Measurements from ENCODE around the gene CAPRIN2. TPM values are rescaled to one million over a fixed set of nuclear protein-coding genes. Genes with fewer than 3 reads are reported as not detected.

CAPRIN2 gene
- polyA plus RNA-seq, 3 donors, result 1.4 to 10.3 (median 2.0) TPM

DNA sequence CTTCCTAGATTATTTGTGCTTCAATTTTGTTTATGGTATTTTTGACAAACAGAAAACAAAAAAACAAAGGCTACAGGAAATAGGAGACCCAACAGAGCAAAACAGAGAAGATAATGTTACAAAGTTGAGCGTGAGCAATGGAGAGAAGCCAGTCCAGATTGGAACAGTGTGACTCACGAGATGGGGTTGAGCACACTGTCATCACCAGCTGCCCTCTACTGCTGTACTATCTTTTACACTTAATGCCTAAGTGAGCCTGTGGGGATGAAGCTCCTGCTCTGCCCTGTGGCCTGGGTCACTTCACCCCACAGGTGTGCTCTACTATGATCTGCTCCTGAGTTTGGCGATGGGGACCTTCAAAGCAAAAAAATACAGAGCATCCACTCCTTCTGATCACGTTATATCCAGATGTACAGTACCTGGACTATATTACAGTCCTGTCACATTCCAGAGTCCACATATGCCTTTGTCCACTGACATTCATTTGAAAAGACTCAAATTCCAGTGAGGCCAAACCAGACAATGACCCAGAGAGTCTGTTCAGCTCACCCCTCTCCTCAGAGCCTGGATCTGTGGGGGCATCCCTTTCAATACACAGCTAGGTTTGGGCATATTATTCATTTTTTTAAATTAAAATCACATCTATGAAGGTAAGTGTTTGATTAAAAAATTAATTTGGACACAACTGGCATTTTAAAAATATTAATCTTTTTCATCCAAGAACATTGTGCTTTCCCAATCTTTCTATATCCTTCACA, 63.5 kb downstream of the CAPRIN2 start:
- no peak overlapping the region for H3K9ac ChIP-seq (ENCODE audit: insufficient read depth, low read length, poor library complexity, severe bottlenecking)
- no peak overlapping the region for H3K4me3 Mint-ChIP-seq
- no peak overlapping the region for H2AFZ ChIP-seq (ENCODE audit: insufficient read depth, low read depth, low read length, poor library complexity, severe bottlenecking)
- H3K4me1 Mint-ChIP-seq, result peaks cover 38% of the 10 kb centered on the region
- H3K4me1 ChIP-seq (ENCODE audit: control insufficient read depth in 1 of 2, insufficient read depth in 2 of 2, low read length in 2 of 2), result peaks cover 20 to 32% of the 10 kb centered on the region in 2 donors
- peaks cover 5% of the 10 kb centered on the region for H4K20me1 ChIP-seq (ENCODE audit: insufficient read depth, low read length)
- H3K9me3 ChIP-seq (replicated peaks in 1 of 2; ENCODE audit: control insufficient read depth in 1 of 2, insufficient read depth in 1 of 2, low read length in 2 of 2), result no peaks in the 10 kb centered on the region
- H3K4me3 ChIP-seq (replicated peaks in 1 of 3; ENCODE audit: low read depth in 2 of 3, low read length in 3 of 3), result no peak overlapping the region
- 100% methylated on average over 3 of the region's 4 CpGs for whole genome bisulfite sequencing (ENCODE audit: insufficient coverage)
- intact Hi-C loops (cut with micrococcal nuclease), result loop anchor here in 1 of 2 donors (10.0 kb wide), 1 partner anchor 64 kb away; the partner anchor contains the start of gene CAPRIN2
- DNase-seq, result no peak
- H3K4me2 ChIP-seq (replicated peaks; ENCODE audit: extremely low read depth, low read length, poor library complexity, severe bottlenecking), result no peak overlapping the region
- peaks cover 0 to 2% (median 2%) of the 10 kb centered on the region in 3 donors for H3K27me3 Mint-ChIP-seq (ENCODE audit: low read depth in 3 of 3)
- TF ChIP-seq, protein P1, sequence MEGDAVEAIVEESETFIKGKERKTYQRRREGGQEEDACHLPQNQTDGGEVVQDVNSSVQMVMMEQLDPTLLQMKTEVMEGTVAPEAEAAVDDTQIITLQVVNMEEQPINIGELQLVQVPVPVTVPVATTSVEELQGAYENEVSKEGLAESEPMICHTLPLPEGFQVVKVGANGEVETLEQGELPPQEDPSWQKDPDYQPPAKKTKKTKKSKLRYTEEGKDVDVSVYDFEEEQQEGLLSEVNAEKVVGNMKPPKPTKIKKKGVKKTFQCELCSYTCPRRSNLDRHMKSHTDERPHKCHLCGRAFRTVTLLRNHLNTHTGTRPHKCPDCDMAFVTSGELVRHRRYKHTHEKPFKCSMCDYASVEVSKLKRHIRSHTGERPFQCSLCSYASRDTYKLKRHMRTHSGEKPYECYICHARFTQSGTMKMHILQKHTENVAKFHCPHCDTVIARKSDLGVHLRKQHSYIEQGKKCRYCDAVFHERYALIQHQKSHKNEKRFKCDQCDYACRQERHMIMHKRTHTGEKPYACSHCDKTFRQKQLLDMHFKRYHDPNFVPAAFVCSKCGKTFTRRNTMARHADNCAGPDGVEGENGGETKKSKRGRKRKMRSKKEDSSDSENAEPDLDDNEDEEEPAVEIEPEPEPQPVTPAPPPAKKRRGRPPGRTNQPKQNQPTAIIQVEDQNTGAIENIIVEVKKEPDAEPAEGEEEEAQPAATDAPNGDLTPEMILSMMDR (IDR thresholded peaks at IDR 0.05), result no peak
- H3K9me3 Mint-ChIP-seq, result no peaks in the 10 kb centered on the region
- H3K36me3 ChIP-seq (replicated peaks in 1 of 2; ENCODE audit: control insufficient read depth in 1 of 2, insufficient read depth in 2 of 2, low read length in 2 of 2), result peaks cover under 1% of the 10 kb centered on the region in 2 donors
- H3K36me3 Mint-ChIP-seq, result peaks cover 14 to 20% of the 10 kb centered on the region in 2 donors
- H3K27me3 ChIP-seq (ENCODE audit: control insufficient read depth in 2 of 2, insufficient read depth in 2 of 2, low read length in 2 of 2), result no peaks in the 10 kb centered on the region
- peak overlapping the region in 3 of 7 donors; percentile 21 to 81 (median 38) for H3K27ac Mint-ChIP-seq
- peaks cover 75% of the 10 kb centered on the region for H3K79me2 ChIP-seq (ENCODE audit: insufficient read depth, low read length)
- H3K27ac ChIP-seq (ENCODE audit: low read depth in 1 of 2, low read length in 2 of 2), result no peak overlapping the region

DNA sequence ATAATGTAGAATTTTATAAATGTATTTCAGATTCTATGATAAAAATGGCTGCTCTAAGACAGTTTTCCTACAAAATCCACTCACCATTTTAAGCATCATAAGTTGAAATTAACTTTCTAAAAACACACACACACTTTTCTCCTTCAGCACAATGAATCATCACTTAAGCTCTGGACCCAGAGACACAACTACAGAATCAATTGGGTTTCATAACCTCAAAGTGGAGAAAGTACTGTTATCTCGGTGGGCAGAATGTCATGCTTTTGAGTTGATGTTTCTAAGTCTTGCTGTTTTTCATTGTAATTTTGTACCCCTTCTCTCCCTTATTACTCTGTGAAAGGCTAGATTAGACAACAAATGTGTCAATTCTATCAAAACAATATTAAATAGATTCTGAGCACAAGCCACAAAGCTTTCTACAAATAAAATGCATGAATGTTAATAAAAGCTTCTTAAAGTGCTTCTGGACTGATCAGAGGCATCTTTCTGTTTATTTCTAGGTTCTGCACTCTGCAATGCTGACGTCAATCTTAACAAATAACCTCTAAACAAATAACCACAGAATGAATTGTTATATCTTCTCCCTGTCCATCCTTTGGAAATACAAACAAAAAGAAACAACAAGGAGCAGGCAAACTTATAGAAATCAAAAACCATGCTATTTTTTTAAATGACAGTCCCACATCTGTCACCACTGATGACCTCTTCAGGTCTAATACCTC, 67.3 kb downstream of the CAPRIN2 start:
- Histone ChIP-seq H3K4me2 (replicated peaks; ENCODE audit: extremely low read depth, low read length, poor library complexity, severe bottlenecking) (no peak overlapping the region), H3K36me3 (replicated peaks in 1 of 2; ENCODE audit: control insufficient read depth in 1 of 2, insufficient read depth in 2 of 2, low read length in 2 of 2) (peaks cover 5 to 19% of the 10 kb centered on the region in 2 donors), H3K27ac (ENCODE audit: low read depth in 1 of 2, low read length in 2 of 2) (no peak overlapping the region), H3K27me3 (ENCODE audit: control insufficient read depth in 2 of 2, insufficient read depth in 2 of 2, low read length in 2 of 2) (no peaks in the 10 kb centered on the region), H3K4me3 (replicated peaks in 1 of 3; ENCODE audit: low read depth in 2 of 3, low read length in 3 of 3) (no peak overlapping the region), H3K9ac (ENCODE audit: insufficient read depth, low read length, poor library complexity, severe bottlenecking) (no peak overlapping the region), H4K20me1 (ENCODE audit: insufficient read depth, low read length) (peaks cover 2% of the 10 kb centered on the region), H2AFZ (ENCODE audit: insufficient read depth, low read depth, low read length, poor library complexity, severe bottlenecking) (no peak overlapping the region), H3K4me1 (ENCODE audit: control insufficient read depth in 1 of 2, insufficient read depth in 2 of 2, low read length in 2 of 2) (peaks cover 8 to 11% of the 10 kb centered on the region in 2 donors), H3K79me2 (ENCODE audit: insufficient read depth, low read length) (peaks cover 49% of the 10 kb centered on the region), H3K9me3 (replicated peaks in 1 of 2; ENCODE audit: control insufficient read depth in 1 of 2, insufficient read depth in 1 of 2, low read length in 2 of 2) (no peaks in the 10 kb centered on the region)
- no peak overlapping the region for H3K27ac Mint-ChIP-seq
- intact Hi-C loops (cut with micrococcal nuclease), result no loop called here
- TF ChIP-seq, protein P1 (IDR thresholded peaks at IDR 0.05), result no peak
- WGBS (ENCODE audit: insufficient coverage), result no CpG with 5 or more reads among the region's 2 CpGs
- H3K4me1 Mint-ChIP-seq, result peaks cover 20% of the 10 kb centered on the region
- DNase-seq, result no peak
- H3K36me3 Mint-ChIP-seq, result peaks cover 28 to 42% of the 10 kb centered on the region in 2 donors
- H3K27me3 Mint-ChIP-seq (ENCODE audit: low read depth in 3 of 3), result no peaks in the 10 kb centered on the region
- H3K9me3 Mint-ChIP-seq, result peaks cover 0 to 3% (median 0%) of the 10 kb centered on the region in 7 donors
- H3K4me3 Mint-ChIP-seq, result no peak overlapping the region

All from CD14-positive monocyte (primary cell).